CD4-positive, alpha-beta T cell treated with Interleukin-21 for 1 hour (primary cell): ENCODE data around the gene AGO3.

Experiments used
- DNase-seq: peaks from one replicate; pipeline ENCODE4 v3.0.0-alpha.2; 2020

Gene AGO3

GRCh38 chr1:36098650-36099365 lies 167.9 kb downstream of the AGO3 start:
- no peak for DNase-seq

- peak; percentile 75 for DNase-seq
Measured at GRCh38 chr1:36099681-36100341, 168.9 kb downstream of the AGO3 start.

- DNase-seq, result no peak
Measured at GRCh38 chr1:36100376-36100775, 169.5 kb downstream of the AGO3 start.

- DNase-seq, result no peak
Measured at GRCh38 chr1:36101546-36101945, 170.6 kb downstream of the AGO3 start.

- no peak for DNase-seq
Measured at GRCh38 chr1:36106269-36106668, 175.4 kb downstream of the AGO3 start.

- no peak for DNase-seq
Measured at GRCh38 chr1:36107394-36107793, 176.5 kb downstream of the AGO3 start.

GRCh38 chr1:36108314-36108713 lies 177.4 kb downstream of the AGO3 start:
- no peak for DNase-seq

- DNase-seq, result peak; percentile 34
Measured at GRCh38 chr1:36109041-36109679, 178.3 kb downstream of the AGO3 start.

GRCh38 chr1:36111151-36111550 lies 180.2 kb downstream of the AGO3 start:
- DNase-seq, result no peak

GRCh38 chr1:36112823-36113222 lies 181.9 kb downstream of the AGO3 start:
- no peak for DNase-seq

- DNase-seq, result no peak
Measured at GRCh38 chr1:36114371-36114770, 183.5 kb downstream of the AGO3 start.

- no peak for DNase-seq
Measured at GRCh38 chr1:36115200-36115669, 184.3 kb downstream of the AGO3 start.

GRCh38 chr1:36115931-36116330 lies 185.0 kb downstream of the AGO3 start:
- DNase-seq, result no peak

- DNase-seq, result no peak
Measured at GRCh38 chr1:36116901-36117300, 186.0 kb downstream of the AGO3 start.

GRCh38 chr1:36118447-36119204 lies 187.7 kb downstream of the AGO3 start:
- DNase-seq, result no peak

- no peak for DNase-seq
Measured at GRCh38 chr1:36119456-36119855, 188.6 kb downstream of the AGO3 start.
